Activated gamma-delta T cell treated with Interleukin-2 at 50 U/mL for 16 hours (primary cell): ENCODE data around the gene CYBB.
"Not testable (repeated sequence)": the region's sequence is repeated elsewhere in the genome, so short reads cannot be mapped to it uniquely, and the experiment has no call there.

Experiments used
- DNase-seq: peaks from one replicate; pipeline ENCODE4 v3.0.0-alpha.2; 2020

CYBB gene

GRCh38 chrX:37779857-37780256 is at the start of gene CYBB:
Gene CYBB, plus strand, starts transcription at chrX:37780059. Its CDS starts 19 bp downstream, at chrX:37780078.
- no peak for DNase-seq

GRCh38 chrX:37745354-37745753 is 34.5 kb upstream of the CYBB start:
- peak; percentile 73 for DNase-seq

- no peak for DNase-seq
Measured at GRCh38 chrX:37745835-37746217, 34.0 kb upstream of the CYBB start.

- no peak for DNase-seq
Measured at GRCh38 chrX:37746218-37746941, 33.5 kb upstream of the CYBB start.

- no peak for DNase-seq
Measured at GRCh38 chrX:37746951-37747350, 32.9 kb upstream of the CYBB start.

GRCh38 chrX:37752281-37752680 is 27.6 kb upstream of the CYBB start:
- no peak for DNase-seq

- no peak for DNase-seq
Measured at GRCh38 chrX:37752936-37753335, 26.9 kb upstream of the CYBB start.

- no peak for DNase-seq
Measured at GRCh38 chrX:37753384-37753783, 26.5 kb upstream of the CYBB start.

GRCh38 chrX:37754516-37754915 is 25.3 kb upstream of the CYBB start:
- DNase-seq = no peak

- no peak for DNase-seq
Measured at GRCh38 chrX:37755025-37755424, 24.8 kb upstream of the CYBB start.

GRCh38 chrX:37757082-37757481 is 22.8 kb upstream of the CYBB start:
- DNase-seq = no peak

- DNase-seq = no peak
Measured at GRCh38 chrX:37759351-37759750, 20.5 kb upstream of the CYBB start.

GRCh38 chrX:37759878-37760418 is 19.9 kb upstream of the CYBB start:
- no peak for DNase-seq

GRCh38 chrX:37763400-37763799 is 16.5 kb upstream of the CYBB start:
- DNase-seq = no peak

GRCh38 chrX:37765507-37765906 is 14.4 kb upstream of the CYBB start:
- DNase-seq = no peak

GRCh38 chrX:37767430-37767829 is 12.4 kb upstream of the CYBB start:
- no peak for DNase-seq

- not testable (repeated sequence) for DNase-seq
Measured at GRCh38 chrX:37768866-37769265, 11.0 kb upstream of the CYBB start.

GRCh38 chrX:37776283-37776986 is 3.4 kb upstream of the CYBB start:
- no peak for DNase-seq

- DNase-seq = no peak
Measured at GRCh38 chrX:37776987-37777325, 2.9 kb upstream of the CYBB start.

- DNase-seq = no peak
Measured at GRCh38 chrX:37781081-37781480, 1.2 kb downstream of the CYBB start.

- no peak for DNase-seq
Measured at GRCh38 chrX:37781814-37782213, 2.0 kb downstream of the CYBB start.

GRCh38 chrX:37782359-37782758 is 2.5 kb downstream of the CYBB start:
- DNase-seq = no peak

- no peak for DNase-seq
Measured at GRCh38 chrX:37783305-37783704, 3.4 kb downstream of the CYBB start.

- no peak for DNase-seq
Measured at GRCh38 chrX:37785569-37785968, 5.7 kb downstream of the CYBB start.
